ES-I3 (cell line): Measurements from ENCODE around the gene ABHD12B.

Experiments
- H3K36me3 ChIP-seq: 2 replicates; pipeline ENCODE4 v1.6.1; 2013; ENCODE audit warnings: mild to moderate bottlenecking, low read length, control low read depth, moderate library complexity; ENCODE audit not compliant: insufficient read depth
- H3K4me1 ChIP-seq: 2 replicates; pipeline ENCODE4 v1.6.1; 2013; ENCODE audit warnings: mild to moderate bottlenecking, control low read depth, low read length; ENCODE audit not compliant: insufficient read depth
- H3K9ac ChIP-seq: 2 replicates; pipeline ENCODE4 v1.6.1; 2013; ENCODE audit warnings: low read depth, mild to moderate bottlenecking, low read length, moderate library complexity
- H3K9me3 ChIP-seq: 2 replicates; pipeline ENCODE4 v1.6.1; 2013; ENCODE audit warnings: mild to moderate bottlenecking, low read length, moderate library complexity; ENCODE audit not compliant: control insufficient read depth, insufficient read depth

ABHD12B gene

GRCh38 chr14:50943943-50944646 is 72.2 kb downstream of the ABHD12B start, which contains the start of gene PYGL:
TSS of gene PYGL (minus strand) at chr14:50944483. CDS start at chr14:50944403, 80 bp downstream.
- Histone ChIP-seq H3K4me1 (no peaks in the 10 kb centered on the region), H3K9ac (peak within 1 kb of the TSS; percentile 74), H3K36me3 (peaks cover 4% of the 10 kb centered on the region; the same call in 1 of the 2 replicates), H3K9me3 (no peaks in the 10 kb centered on the region)

- Histone ChIP-seq H3K9ac (peak overlapping the region; percentile 74), H3K9me3 (no peaks in the 10 kb centered on the region), H3K36me3 (peaks cover 4% of the 10 kb centered on the region; the same call in 1 of the 2 replicates), H3K4me1 (no peaks in the 10 kb centered on the region)
These were observed 73.0 kb downstream of the ABHD12B start for GRCh38 chr14:50944647-50945413.

- Histone ChIP-seq H3K36me3 (peaks cover 4% of the 10 kb centered on the region; the same call in 1 of the 2 replicates), H3K9ac (no peak overlapping the region), H3K4me1 (no peaks in the 10 kb centered on the region), H3K9me3 (no peaks in the 10 kb centered on the region)
These were observed 74.5 kb downstream of the ABHD12B start for GRCh38 chr14:50946234-50946935.

- no peaks in the 10 kb centered on the region for H3K9me3 ChIP-seq
These were observed 75.6 kb downstream of the ABHD12B start for GRCh38 chr14:50947446-50947845.

GRCh38 chr14:50948205-50948604 is 76.4 kb downstream of the ABHD12B start:
- Histone ChIP-seq H3K9me3 (no peaks in the 10 kb centered on the region), H3K9ac (no peak overlapping the region)

More at GRCh38 chr14:50947446-50947845, 75.6 kb downstream of the ABHD12B start:
- H3K36me3 ChIP-seq = no peaks in the 10 kb centered on the region; the same call in 1 of the 2 replicates
- H3K9ac ChIP-seq = no peak overlapping the region
- no peaks in the 10 kb centered on the region for H3K4me1 ChIP-seq

GRCh38 chr14:50951032-50951431 is 79.2 kb downstream of the ABHD12B start:
- peaks cover 13% of the 10 kb centered on the region for H3K4me1 ChIP-seq
- no peak overlapping the region for H3K9ac ChIP-seq
- H3K9me3 ChIP-seq = no peaks in the 10 kb centered on the region
- no peaks in the 10 kb centered on the region for H3K36me3 ChIP-seq

More at GRCh38 chr14:50948205-50948604, 76.4 kb downstream of the ABHD12B start:
- Histone ChIP-seq H3K4me1 (no peaks in the 10 kb centered on the region), H3K36me3 (no peaks in the 10 kb centered on the region)

- Histone ChIP-seq H3K36me3 (no peaks in the 10 kb centered on the region), H3K4me1 (peaks cover 13% of the 10 kb centered on the region), H3K9ac (no peak overlapping the region), H3K9me3 (no peaks in the 10 kb centered on the region; the same call in 1 of the 2 replicates)
These were observed 81.6 kb downstream of the ABHD12B start for GRCh38 chr14:50953502-50953901.
